Lower leg skin (tissue), 3 donors: ENCODE measurements around the gene ZNF526.

ENCODE experiments used
- CTCF ChIP-seq, 3 donors: fragments of 450-650 bp; IDR thresholded peaks; one replicate each; pipeline ENCODE4 v1.5.1; 2016; ENCODE audit warnings: antibody characterized with exemption in 3 of 3, mild to moderate bottlenecking in 3 of 3, moderate library complexity in 2 of 3
- POLR2A ChIP-seq, 2 donors: fragments of 450-650 bp; IDR thresholded peaks; one replicate each; pipeline ENCODE4 v1.6.1; 2016 to 2017; ENCODE audit warnings: antibody characterized with exemption in 2 of 2, mild to moderate bottlenecking in 1 of 2, moderate library complexity in 1 of 2

DNA sequence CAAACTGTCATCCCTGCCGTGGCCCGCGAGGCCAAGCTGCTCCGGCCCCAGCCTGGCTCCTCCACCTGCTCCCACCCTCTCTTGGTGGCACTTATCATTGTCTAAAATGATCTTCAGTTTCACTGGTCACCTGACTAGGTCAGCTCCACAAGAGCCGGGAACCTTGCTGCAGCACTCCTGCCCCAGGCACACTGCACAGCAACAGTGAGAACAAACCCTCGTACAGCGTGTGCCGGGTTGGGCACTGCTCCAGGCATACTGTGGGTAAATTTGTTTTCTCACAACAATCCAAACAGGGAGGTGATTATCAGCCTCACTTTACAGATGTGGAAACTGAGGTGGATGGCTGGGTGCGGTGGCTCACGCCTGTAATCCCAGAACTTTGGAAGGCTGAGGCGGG, 11.5 kb upstream of the ZNF526 start:
- TF ChIP-seq POLR2A (IDR thresholded peaks at IDR 0.05) (no peak), CTCF (IDR thresholded peaks at IDR 0.05) (no peak)
